HepG2 (cell line): Measurements from ENCODE around the gene ATP1B2. TPM values are rescaled to one million over a fixed set of nuclear protein-coding genes. Genes with fewer than 3 reads are reported as not detected.
A peak's percentile ranks its signal among the peaks of the same experiment; 100 is the strongest.

ENCODE experiments used
- GMEB2 ChIP-seq: IDR thresholded peaks from 2 replicates; pipeline ENCODE4 v1.6.1; 2016; ENCODE audit warnings: missing biosample characterization, missing genetic modification reagents, low read depth
- HCFC1 ChIP-seq: fragments of 150-350 bp; IDR thresholded peaks from 2 replicates; pipeline ENCODE4 v1.6.1; 2014; ENCODE audit warnings: low read depth, low read length
- HDAC1 ChIP-seq: sonication (generic); formaldehyde crosslinking; IDR thresholded peaks from 2 replicates; pipeline ENCODE4 v1.5.1; 2020; ENCODE audit warnings: mild to moderate bottlenecking, missing genetic modification reagents
- MBNL3 ChIP-seq: fragments of 250-450 bp; sonication (Bioruptor Pico); conservative IDR thresholded peaks from 2 replicates; pipeline ENCODE4 v1.8.0; 2022; ENCODE audit warnings: mild to moderate bottlenecking, inconsistent platforms
- NR3C1 ChIP-seq: sonication (generic); formaldehyde crosslinking; IDR thresholded peaks from 2 replicates; pipeline ENCODE4 v1.4.0; 2020; ENCODE audit warnings: missing genetic modification reagents
- SIX4 ChIP-seq: sonication (generic); formaldehyde crosslinking; IDR thresholded peaks from 2 replicates; pipeline ENCODE4 v1.4.0; 2020; ENCODE audit warnings: missing genetic modification reagents
- SSRP1 ChIP-seq: IDR thresholded peaks from 2 replicates; pipeline ENCODE4 v1.6.1; 2016; ENCODE audit warnings: control low read depth
- ZBTB42 ChIP-seq: sonication (generic); formaldehyde crosslinking; IDR thresholded peaks from 2 replicates; pipeline ENCODE4 v1.5.0; 2020; ENCODE audit warnings: mild to moderate bottlenecking, missing genetic modification reagents
- polyA plus RNA-seq, 8 experiments: library from polyadenylated mRNA; depleted of rRNA in 3 of 8; stranded (reverse) in 7 of 8; unstranded in 1 of 8; fragments of >200 nt; fragmentation: Illumina TruSeq in 4 of 8; extraction: Trizol in 4 of 8; gene quantifications; 2 replicates each; pipeline versions ENCODE4 v1.2.1 to v1.2.3, GENCODE V29; 2011 to 2016; ENCODE audit warnings: low read depth in 4 of 8, missing spikeins in 1 of 8, mixed read lengths in 1 of 8; ENCODE audit not compliant: insufficient read depth in 1 of 8
- total RNA-seq, 5 experiments: library from RNA; depleted of rRNA; stranded (reverse); fragments of >200 nt; fragmentation: Illumina TruSeq; extraction: Trizol; gene quantifications; 2 replicates each; pipeline ENCODE4 v1.2.3, GENCODE V29; 2016; ENCODE audit warnings: low read depth in 1 of 5
- TF ChIP-seq, protein P1 (sequence below): sonication (generic); formaldehyde crosslinking; IDR thresholded peaks from 2 replicates; pipeline ENCODE4 v1.4.0; 2020; ENCODE audit warnings: missing genetic modification reagents
- TF ChIP-seq, protein P2 (sequence below): sonication (generic); formaldehyde crosslinking; IDR thresholded peaks from 2 replicates; pipeline ENCODE4 v1.5.0; 2020; ENCODE audit warnings: mild to moderate bottlenecking, missing genetic modification reagents, borderline replicate concordance
- TF ChIP-seq, protein P3 (sequence below): sonication (generic); formaldehyde crosslinking; IDR thresholded peaks from 2 replicates; pipeline ENCODE4 v1.8.0; 2022; ENCODE audit warnings: missing genetic modification reagents, mild to moderate bottlenecking, borderline replicate concordance
- TF ChIP-seq, protein P4 (sequence below): IDR thresholded peaks from 2 replicates; pipeline ENCODE4 v1.6.1; 2016; ENCODE audit warnings: low read depth
- TF ChIP-seq, protein P5 (sequence below): sonication (generic); formaldehyde crosslinking; IDR thresholded peaks from 2 replicates; pipeline ENCODE4 v1.4.0; 2020; ENCODE audit warnings: missing genetic modification reagents

The ATP1B2 gene
- total and polyA plus RNA-seq, 2 of the 13 experiments (the other 11 are each of a cell fraction or from before 2014, with no cell fraction given): not detected

- TF ChIP-seq GMEB2 (CRISPR knock-in tag): peak; percentile 80
- TF ChIP-seq, protein P1, sequence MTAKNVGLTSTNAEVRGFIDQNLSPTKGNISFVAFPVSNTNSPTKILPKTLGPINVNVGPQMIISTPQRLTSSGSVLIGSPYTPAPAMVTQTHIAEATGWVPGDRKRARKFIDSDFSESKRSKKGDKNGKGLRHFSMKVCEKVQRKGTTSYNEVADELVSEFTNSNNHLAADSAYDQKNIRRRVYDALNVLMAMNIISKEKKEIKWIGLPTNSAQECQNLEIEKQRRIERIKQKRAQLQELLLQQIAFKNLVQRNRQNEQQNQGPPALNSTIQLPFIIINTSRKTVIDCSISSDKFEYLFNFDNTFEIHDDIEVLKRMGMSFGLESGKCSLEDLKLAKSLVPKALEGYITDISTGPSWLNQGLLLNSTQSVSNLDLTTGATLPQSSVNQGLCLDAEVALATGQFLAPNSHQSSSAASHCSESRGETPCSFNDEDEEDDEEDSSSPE (CRISPR knock-in tag): peak; percentile 95
- TF ChIP-seq, protein P2, sequence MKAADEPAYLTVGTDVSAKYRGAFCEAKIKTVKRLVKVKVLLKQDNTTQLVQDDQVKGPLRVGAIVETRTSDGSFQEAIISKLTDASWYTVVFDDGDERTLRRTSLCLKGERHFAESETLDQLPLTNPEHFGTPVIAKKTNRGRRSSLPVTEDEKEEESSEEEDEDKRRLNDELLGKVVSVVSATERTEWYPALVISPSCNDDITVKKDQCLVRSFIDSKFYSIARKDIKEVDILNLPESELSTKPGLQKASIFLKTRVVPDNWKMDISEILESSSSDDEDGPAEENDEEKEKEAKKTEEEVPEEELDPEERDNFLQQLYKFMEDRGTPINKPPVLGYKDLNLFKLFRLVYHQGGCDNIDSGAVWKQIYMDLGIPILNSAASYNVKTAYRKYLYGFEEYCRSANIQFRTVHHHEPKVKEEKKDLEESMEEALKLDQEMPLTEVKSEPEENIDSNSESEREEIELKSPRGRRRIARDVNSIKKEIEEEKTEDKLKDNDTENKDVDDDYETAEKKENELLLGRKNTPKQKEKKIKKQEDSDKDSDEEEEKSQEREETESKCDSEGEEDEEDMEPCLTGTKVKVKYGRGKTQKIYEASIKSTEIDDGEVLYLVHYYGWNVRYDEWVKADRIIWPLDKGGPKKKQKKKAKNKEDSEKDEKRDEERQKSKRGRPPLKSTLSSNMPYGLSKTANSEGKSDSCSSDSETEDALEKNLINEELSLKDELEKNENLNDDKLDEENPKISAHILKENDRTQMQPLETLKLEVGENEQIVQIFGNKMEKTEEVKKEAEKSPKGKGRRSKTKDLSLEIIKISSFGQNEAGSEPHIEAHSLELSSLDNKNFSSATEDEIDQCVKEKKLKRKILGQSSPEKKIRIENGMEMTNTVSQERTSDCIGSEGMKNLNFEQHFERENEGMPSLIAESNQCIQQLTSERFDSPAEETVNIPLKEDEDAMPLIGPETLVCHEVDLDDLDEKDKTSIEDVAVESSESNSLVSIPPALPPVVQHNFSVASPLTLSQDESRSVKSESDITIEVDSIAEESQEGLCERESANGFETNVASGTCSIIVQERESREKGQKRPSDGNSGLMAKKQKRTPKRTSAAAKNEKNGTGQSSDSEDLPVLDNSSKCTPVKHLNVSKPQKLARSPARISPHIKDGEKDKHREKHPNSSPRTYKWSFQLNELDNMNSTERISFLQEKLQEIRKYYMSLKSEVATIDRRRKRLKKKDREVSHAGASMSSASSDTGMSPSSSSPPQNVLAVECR (CRISPR knock-in tag): peak; percentile 84
- TF ChIP-seq MBNL3 (CRISPR knock-in tag): 0 out of 2 replicates have a peak, but pooled peaks have one; percentile 22
- peak; percentile 97 for TF ChIP-seq SIX4 (CRISPR knock-in tag)
- TF ChIP-seq, protein P3, sequence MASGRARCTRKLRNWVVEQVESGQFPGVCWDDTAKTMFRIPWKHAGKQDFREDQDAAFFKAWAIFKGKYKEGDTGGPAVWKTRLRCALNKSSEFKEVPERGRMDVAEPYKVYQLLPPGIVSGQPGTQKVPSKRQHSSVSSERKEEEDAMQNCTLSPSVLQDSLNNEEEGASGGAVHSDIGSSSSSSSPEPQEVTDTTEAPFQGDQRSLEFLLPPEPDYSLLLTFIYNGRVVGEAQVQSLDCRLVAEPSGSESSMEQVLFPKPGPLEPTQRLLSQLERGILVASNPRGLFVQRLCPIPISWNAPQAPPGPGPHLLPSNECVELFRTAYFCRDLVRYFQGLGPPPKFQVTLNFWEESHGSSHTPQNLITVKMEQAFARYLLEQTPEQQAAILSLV (CRISPR knock-in tag): no peak
- TF ChIP-seq HCFC1: peak; percentile 94
- TF ChIP-seq NR3C1 (CRISPR knock-in tag): no peak
- TF ChIP-seq, protein P4, sequence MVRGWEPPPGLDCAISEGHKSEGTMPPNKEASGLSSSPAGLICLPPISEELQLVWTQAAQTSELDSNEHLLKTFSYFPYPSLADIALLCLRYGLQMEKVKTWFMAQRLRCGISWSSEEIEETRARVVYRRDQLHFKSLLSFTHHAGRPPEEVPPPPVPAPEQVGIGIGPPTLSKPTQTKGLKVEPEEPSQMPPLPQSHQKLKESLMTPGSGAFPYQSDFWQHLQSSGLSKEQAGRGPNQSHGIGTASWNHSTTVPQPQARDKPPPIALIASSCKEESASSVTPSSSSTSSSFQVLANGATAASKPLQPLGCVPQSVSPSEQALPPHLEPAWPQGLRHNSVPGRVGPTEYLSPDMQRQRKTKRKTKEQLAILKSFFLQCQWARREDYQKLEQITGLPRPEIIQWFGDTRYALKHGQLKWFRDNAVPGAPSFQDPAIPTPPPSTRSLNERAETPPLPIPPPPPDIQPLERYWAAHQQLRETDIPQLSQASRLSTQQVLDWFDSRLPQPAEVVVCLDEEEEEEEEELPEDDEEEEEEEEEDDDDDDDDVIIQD (CRISPR knock-in tag): 0 out of 2 replicates have a peak, but pooled peaks have one; percentile 31
- no peak for TF ChIP-seq ZBTB42 (CRISPR knock-in tag)
- TF ChIP-seq, protein P5, sequence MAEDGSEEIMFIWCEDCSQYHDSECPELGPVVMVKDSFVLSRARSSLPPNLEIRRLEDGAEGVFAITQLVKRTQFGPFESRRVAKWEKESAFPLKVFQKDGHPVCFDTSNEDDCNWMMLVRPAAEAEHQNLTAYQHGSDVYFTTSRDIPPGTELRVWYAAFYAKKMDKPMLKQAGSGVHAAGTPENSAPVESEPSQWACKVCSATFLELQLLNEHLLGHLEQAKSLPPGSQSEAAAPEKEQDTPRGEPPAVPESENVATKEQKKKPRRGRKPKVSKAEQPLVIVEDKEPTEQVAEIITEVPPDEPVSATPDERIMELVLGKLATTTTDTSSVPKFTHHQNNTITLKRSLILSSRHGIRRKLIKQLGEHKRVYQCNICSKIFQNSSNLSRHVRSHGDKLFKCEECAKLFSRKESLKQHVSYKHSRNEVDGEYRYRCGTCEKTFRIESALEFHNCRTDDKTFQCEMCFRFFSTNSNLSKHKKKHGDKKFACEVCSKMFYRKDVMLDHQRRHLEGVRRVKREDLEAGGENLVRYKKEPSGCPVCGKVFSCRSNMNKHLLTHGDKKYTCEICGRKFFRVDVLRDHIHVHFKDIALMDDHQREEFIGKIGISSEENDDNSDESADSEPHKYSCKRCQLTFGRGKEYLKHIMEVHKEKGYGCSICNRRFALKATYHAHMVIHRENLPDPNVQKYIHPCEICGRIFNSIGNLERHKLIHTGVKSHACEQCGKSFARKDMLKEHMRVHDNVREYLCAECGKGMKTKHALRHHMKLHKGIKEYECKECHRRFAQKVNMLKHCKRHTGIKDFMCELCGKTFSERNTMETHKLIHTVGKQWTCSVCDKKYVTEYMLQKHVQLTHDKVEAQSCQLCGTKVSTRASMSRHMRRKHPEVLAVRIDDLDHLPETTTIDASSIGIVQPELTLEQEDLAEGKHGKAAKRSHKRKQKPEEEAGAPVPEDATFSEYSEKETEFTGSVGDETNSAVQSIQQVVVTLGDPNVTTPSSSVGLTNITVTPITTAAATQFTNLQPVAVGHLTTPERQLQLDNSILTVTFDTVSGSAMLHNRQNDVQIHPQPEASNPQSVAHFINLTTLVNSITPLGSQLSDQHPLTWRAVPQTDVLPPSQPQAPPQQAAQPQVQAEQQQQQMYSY (CRISPR knock-in tag): peak; percentile 79
- peak; percentile 90 for TF ChIP-seq HDAC1 (CRISPR knock-in tag)
- no peak for TF ChIP-seq SSRP1 (CRISPR knock-in tag)
These were observed 37.4 kb downstream of the ATP1B2 start, which contains the start of gene WRAP53 (continued) for GRCh38 chr17:7687908-7688807.
